ENCODE results near the gene FAM240B.

GRCh38 chr9:38656896-38657295 is 63.0 kb downstream of the FAM240B start:
- TF ChIP-seq CTCF (conservative IDR thresholded peaks at IDR 0.05) (no peak), EZH2 (IDR thresholded peaks at IDR 0.05; ENCODE audit: low read depth) (no peak)
